Astrocyte of the cerebellum (primary cell): ENCODE measurements around the gene GASK1A.

ENCODE experiments used
- DNase-seq: peaks from one replicate; pipeline ENCODE4 v3.0.0-alpha.2; 2011; ENCODE audit warnings: low read depth
- H3K4me3 ChIP-seq: 2 replicates; pipeline ENCODE4 v1.5.1; 2011; ENCODE audit warnings: mild to moderate bottlenecking, low read depth, low read length, moderate library complexity
- in situ Hi-C: cut with HindIII; loops from 2 replicates; pipeline ENCODE4 v1.10.0; 2017; ENCODE audit warnings: low sequenced_read_pairs
- TF ChIP-seq, protein P1 (sequence below): IDR thresholded peaks from 2 replicates; pipeline ENCODE4 v1.5.1; 2012; ENCODE audit warnings: low read length, low read depth, moderate library complexity, mild to moderate bottlenecking; ENCODE audit errors: missing control alignments

Gene GASK1A

DNA sequence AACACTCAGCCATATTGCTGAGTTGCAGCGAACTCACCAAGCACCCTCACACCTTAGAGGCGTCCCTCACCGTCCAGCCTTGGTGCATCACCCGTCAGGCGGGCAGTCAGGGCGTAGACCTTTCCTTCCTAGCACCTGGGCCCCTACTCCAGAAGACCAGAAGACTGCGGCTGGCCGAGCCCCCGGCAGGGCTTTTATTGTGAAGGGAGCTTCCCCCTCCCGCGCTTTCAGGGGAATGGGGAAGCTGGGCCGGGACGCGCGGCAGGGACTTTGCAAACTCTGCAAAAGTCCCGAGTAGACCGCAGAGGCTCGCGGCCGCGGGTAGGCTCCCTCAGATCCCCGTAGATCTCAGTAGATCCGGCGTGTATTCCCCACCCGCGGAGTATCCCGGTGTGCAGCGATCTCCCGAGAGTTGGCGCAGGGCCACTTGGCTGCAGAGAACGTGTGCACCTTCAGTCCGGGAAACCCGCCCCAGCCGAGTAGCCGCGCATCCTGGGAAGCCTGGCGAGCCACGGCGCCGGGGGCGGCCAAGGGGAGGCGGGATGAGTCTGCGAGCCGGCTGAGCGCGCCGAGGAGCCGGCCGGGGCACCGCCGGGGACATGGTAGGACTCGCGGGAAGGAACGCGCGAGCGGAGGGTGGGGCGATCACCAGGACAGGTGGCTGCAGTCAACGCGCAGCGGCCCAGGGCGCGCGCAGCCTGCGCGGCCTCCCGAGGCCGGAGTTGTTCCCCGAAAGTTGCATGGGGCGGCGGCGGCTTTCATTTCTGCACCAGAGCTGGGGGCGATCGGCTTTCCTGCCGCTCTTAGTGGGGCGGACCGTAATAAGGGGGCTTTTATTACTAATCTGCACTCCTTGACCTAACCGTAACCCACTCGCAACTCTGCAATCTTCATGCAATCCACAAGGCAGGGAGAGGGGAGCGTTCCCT is at the start of gene GASK1A:
Gene GASK1A, plus strand, starts transcription at position 268 of the 929 bp plus-strand sequence. Its CDS starts 332 bp downstream, at position 600.
- DNase-seq: no peak
- TF ChIP-seq, protein P1, sequence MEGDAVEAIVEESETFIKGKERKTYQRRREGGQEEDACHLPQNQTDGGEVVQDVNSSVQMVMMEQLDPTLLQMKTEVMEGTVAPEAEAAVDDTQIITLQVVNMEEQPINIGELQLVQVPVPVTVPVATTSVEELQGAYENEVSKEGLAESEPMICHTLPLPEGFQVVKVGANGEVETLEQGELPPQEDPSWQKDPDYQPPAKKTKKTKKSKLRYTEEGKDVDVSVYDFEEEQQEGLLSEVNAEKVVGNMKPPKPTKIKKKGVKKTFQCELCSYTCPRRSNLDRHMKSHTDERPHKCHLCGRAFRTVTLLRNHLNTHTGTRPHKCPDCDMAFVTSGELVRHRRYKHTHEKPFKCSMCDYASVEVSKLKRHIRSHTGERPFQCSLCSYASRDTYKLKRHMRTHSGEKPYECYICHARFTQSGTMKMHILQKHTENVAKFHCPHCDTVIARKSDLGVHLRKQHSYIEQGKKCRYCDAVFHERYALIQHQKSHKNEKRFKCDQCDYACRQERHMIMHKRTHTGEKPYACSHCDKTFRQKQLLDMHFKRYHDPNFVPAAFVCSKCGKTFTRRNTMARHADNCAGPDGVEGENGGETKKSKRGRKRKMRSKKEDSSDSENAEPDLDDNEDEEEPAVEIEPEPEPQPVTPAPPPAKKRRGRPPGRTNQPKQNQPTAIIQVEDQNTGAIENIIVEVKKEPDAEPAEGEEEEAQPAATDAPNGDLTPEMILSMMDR: no peak
- peak within 1 kb of the TSS; percentile 39 for H3K4me3 ChIP-seq
- in situ Hi-C loops: no loop called here

DNA sequence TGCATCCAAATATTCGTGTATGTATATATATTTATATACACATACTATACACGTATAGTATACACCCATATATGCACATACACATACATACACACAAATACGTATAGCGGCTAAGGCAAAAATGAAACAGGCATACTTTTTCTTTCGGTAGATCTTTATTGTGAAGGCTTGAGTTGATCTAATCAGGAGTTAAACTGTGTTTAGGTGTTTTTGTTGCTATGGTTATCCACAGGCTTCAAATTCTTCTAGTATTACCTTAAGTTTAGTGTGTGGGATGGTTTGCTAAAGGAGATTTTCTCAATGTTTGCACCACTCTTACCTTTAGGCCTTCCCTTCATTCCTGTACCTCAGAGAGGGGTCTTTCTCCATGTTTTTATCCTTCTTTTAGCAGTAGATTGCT is 45.0 kb upstream of the GASK1A start:
- H3K4me3 ChIP-seq: no peak overlapping the region
- TF ChIP-seq, protein P1: no peak
- in situ Hi-C loops: no loop called here
- no peak for DNase-seq

DNA sequence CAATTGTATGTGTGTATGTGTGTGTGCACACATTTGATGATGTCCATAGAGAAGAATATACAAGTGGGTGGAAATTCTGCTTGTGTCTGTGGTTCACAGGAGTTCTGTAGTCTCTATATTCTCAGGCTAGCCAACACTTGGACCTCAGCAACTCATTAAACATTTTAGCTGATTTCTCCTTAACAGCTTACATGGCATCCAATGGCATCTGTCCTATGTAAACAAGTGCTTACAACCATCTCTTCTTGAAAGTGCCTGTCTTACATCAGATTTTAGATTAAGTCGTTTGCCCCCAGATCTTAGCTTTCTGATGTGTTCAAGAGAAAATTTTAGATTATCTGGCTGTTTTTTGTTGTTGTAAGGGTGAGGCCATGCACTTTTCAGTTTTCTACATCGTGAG is 44.2 kb upstream of the GASK1A start:
- in situ Hi-C loops: no loop called here
- no peak overlapping the region for H3K4me3 ChIP-seq
- TF ChIP-seq, protein P1: no peak
- DNase-seq: no peak

DNA sequence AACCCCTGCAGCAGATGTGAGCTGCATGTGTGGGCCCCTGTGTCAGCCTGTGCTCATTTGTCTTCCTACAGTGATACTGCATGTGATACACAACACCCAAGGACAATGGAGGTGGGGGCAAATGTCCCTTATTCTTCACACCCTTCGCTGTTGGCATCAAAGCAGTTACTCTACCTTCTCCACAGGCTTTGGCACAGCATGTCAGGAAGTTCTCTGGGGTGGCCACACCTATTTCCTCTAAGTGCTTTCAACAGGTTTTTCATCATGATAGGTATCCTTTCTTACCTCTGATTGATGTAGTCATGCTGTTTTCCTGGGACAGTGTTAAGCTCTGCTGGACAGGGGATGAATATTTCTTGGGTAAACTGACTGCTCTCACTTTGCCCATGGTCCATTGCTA is 43.6 kb upstream of the GASK1A start:
- TF ChIP-seq, protein P1: no peak
- in situ Hi-C loops: no loop called here
- H3K4me3 ChIP-seq: no peak overlapping the region
- no peak for DNase-seq

DNA sequence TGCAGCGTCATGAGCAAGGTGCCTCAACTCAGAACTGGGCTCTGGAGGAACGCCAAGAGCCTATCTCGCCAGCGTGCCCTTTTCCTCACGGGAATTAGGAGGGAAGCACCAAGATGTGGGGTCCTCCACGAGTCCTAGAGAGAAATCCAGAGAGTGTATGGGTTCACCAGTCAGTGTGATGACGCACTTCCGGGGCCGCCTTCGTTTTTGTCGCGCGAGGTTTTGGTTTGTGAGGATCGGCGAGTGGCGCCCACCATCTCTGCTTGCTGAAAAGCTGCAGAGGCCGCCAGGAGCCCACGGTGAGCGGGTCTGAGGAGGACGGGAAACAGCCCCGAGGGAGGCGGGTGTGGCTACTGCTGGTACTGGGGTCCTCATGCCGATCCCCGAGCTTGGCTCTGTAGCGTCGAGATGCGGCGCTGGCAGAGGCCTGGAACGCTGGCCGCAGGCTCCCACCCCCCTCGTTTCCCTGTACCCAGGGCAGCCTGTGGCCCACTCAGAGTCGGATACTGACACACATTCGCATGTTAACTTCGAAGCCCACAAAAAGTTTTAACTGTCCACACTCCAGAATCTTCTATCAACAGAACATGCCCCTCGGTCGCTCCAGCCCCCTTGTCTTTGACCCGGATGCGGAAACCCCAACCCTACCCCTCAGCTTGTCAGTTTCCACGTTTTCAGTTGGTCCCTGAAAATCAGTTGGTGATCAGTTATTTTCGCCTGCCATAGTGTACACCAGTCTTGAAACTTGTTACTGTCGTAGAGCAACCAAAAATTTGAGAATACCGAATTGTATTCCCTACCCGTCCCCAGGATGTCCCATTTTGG is 42.7 kb upstream of the GASK1A start:
- in situ Hi-C loops: no loop called here
- DNase-seq: no peak
- TF ChIP-seq, protein P1: no peak
- peak overlapping the region; percentile 31 for H3K4me3 ChIP-seq

DNA sequence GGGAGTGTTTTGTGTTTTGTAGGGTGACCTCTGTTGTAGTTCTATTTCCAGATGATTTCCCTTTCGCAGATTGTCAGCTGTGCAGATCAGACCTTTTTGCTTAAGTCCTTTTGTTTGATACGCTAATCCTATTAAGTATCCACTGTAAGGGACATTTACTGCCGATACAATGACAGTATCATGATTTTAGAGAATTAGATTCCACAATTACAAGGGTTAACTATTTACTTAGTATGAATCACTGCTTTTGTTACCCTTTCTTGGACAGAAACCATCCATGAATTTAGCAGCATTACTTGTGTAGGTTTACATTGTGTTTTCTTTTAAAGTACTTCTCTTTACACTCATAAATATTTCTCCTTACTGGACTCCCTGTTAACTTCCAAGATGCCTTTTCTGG is 41.8 kb upstream of the GASK1A start:
- DNase-seq: no peak
- TF ChIP-seq, protein P1: no peak
- no peak overlapping the region for H3K4me3 ChIP-seq
- in situ Hi-C loops: no loop called here
